Body of pancreas (tissue), 4 donors: ENCODE results near the gene PIMREG.

Experiments
- POLR2A ChIP-seq, 3 donors: fragments of 450-650 bp; IDR thresholded peaks; one replicate each; pipeline ENCODE4 v1.6.1; 2016; ENCODE audit warnings: antibody characterized with exemption in 3 of 3, mild to moderate bottlenecking in 2 of 3
- TF ChIP-seq, protein P1 (sequence below), 7 experiments: fragments of 450-650 bp in 4 of 7; fragments of 200-600 bp in 3 of 7; sonication (generic) in 3 of 7; IDR thresholded peaks; one replicate each; pipeline ENCODE4 v1.5.1; 2016 to 2019; ENCODE audit warnings: antibody characterized with exemption in 7 of 7

DNA sequence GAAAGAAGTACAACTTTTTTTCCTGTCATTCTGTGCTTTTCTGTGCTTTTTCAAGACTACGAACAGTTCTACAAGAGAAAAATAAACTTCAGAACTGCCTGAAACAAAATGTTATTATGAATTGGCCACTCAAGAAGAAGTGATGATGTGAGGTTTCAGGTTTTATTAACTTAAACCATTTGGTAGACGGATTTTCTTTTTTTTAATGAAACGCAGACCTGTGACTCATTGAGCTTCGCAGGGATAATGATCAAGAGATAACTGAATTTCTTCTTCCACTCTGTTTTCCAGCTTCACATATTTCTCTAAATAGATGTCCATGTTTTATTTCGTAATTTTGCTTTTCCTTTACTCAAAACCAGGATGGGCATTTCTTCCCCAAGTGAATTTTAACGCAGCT is 42.0 kb upstream of the PIMREG start:
- TF ChIP-seq, protein P1, sequence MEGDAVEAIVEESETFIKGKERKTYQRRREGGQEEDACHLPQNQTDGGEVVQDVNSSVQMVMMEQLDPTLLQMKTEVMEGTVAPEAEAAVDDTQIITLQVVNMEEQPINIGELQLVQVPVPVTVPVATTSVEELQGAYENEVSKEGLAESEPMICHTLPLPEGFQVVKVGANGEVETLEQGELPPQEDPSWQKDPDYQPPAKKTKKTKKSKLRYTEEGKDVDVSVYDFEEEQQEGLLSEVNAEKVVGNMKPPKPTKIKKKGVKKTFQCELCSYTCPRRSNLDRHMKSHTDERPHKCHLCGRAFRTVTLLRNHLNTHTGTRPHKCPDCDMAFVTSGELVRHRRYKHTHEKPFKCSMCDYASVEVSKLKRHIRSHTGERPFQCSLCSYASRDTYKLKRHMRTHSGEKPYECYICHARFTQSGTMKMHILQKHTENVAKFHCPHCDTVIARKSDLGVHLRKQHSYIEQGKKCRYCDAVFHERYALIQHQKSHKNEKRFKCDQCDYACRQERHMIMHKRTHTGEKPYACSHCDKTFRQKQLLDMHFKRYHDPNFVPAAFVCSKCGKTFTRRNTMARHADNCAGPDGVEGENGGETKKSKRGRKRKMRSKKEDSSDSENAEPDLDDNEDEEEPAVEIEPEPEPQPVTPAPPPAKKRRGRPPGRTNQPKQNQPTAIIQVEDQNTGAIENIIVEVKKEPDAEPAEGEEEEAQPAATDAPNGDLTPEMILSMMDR (IDR thresholded peaks at IDR 0.05), result no peak
- no peak for TF ChIP-seq POLR2A (IDR thresholded peaks at IDR 0.05)
